WTC11 (cell line): ENCODE data around the gene RAB3IP. TPM values are rescaled to one million over a fixed set of nuclear protein-coding genes. Genes with fewer than 3 reads are reported as not detected.

ENCODE experiments used
- ATAC-seq: fragments of 200-7000 bp; cut with Tn5 transposase; 2 replicates; pipeline ENCODE4 v1.10.0; 2021; ENCODE audit warnings: mild to moderate bottlenecking, moderate library complexity
- CTCF ChIA-PET: fragments of 300-600 bp; sonication (Branson Sonifier 250); formaldehyde crosslinking; loops from one replicate; lab custom pipeline; 2021; ENCODE audit warnings: antibody characterized with exemption; lab: Charles Lee
- POLR2A ChIA-PET: fragments of 350-600 bp; sonication (Branson Sonifier 250); formaldehyde crosslinking; loops from one replicate; lab custom pipeline; 2021; ENCODE audit warnings: antibody characterized with exemption; lab: Charles Lee
- DNase-seq: peaks from one replicate; pipeline ENCODE4 v3.0.0; 2021; ENCODE audit warnings: low spot score
- H3K27ac Mint-ChIP-seq: 2 replicates; pipeline ENCODE4 v1.8.0; 2021; ENCODE audit warnings: mixed read lengths
- H3K27me3 Mint-ChIP-seq: 2 replicates; pipeline ENCODE4 v1.8.0; 2021; ENCODE audit warnings: low read depth, mild to moderate bottlenecking, moderate library complexity, mixed read lengths
- H3K36me3 Mint-ChIP-seq: 2 replicates; pipeline ENCODE4 v1.8.0; 2021; ENCODE audit warnings: mixed read lengths
- H3K4me1 Mint-ChIP-seq: 2 replicates; pipeline ENCODE4 v1.8.0; 2022; ENCODE audit warnings: mixed read lengths
- H3K4me3 Mint-ChIP-seq: 2 replicates; pipeline ENCODE4 v1.8.0; 2021; ENCODE audit warnings: mild to moderate bottlenecking, moderate library complexity, mixed read lengths
- H3K9me3 Mint-ChIP-seq: 2 replicates; pipeline ENCODE4 v1.8.0; 2021; ENCODE audit warnings: mixed read lengths
- CBFB ChIP-seq: sonication (generic); formaldehyde crosslinking; IDR thresholded peaks from 2 replicates; pipeline ENCODE4 v1.8.1; 2022; ENCODE audit warnings: mild to moderate bottlenecking, low read depth, missing genetic modification reagents
- CREB1 ChIP-seq: sonication (generic); formaldehyde crosslinking; IDR thresholded peaks from 2 replicates; pipeline ENCODE4 v1.8.0; 2023; ENCODE audit warnings: mild to moderate bottlenecking, missing genetic modification reagents
- E2F5 ChIP-seq: sonication (generic); formaldehyde crosslinking; IDR thresholded peaks from 2 replicates; pipeline ENCODE4 v1.8.1; 2022; ENCODE audit warnings: mild to moderate bottlenecking, moderate library complexity, missing genetic modification reagents
- ELF4 ChIP-seq: sonication (generic); formaldehyde crosslinking; IDR thresholded peaks from 2 replicates; pipeline ENCODE4 v1.8.1; 2022; ENCODE audit warnings: low read depth, mild to moderate bottlenecking, moderate library complexity, missing genetic modification reagents
- GABPB1 ChIP-seq: sonication (generic); formaldehyde crosslinking; IDR thresholded peaks from 2 replicates; pipeline ENCODE4 v1.8.1; 2023; ENCODE audit warnings: mild to moderate bottlenecking, missing genetic modification reagents
- IRF1 ChIP-seq: sonication (generic); formaldehyde crosslinking; IDR thresholded peaks from 2 replicates; pipeline ENCODE4 v1.8.0; 2023; ENCODE audit warnings: missing genetic modification reagents
- IRF2 ChIP-seq: sonication (generic); formaldehyde crosslinking; IDR thresholded peaks from 2 replicates; pipeline ENCODE4 v1.8.0; 2022; ENCODE audit warnings: low read depth, missing genetic modification reagents, borderline replicate concordance
- MLX ChIP-seq: sonication (generic); formaldehyde crosslinking; IDR thresholded peaks from 2 replicates; pipeline ENCODE4 v1.8.1; 2023; ENCODE audit warnings: mild to moderate bottlenecking, missing genetic modification reagents, moderate library complexity
- MYBL2 ChIP-seq: sonication (generic); formaldehyde crosslinking; IDR thresholded peaks from 2 replicates; pipeline ENCODE4 v1.8.1; 2023; ENCODE audit warnings: mild to moderate bottlenecking, moderate library complexity, missing genetic modification reagents
- NR1H2 ChIP-seq: sonication (generic); formaldehyde crosslinking; IDR thresholded peaks from 2 replicates; pipeline ENCODE4 v1.9.0; 2021; ENCODE audit warnings: mild to moderate bottlenecking, moderate library complexity, missing genetic modification reagents
- NR2C2 ChIP-seq: sonication (generic); formaldehyde crosslinking; IDR thresholded peaks from 2 replicates; pipeline ENCODE4 v1.8.0; 2022; ENCODE audit warnings: mild to moderate bottlenecking, missing genetic modification reagents
- NR3C1 ChIP-seq: sonication (generic); formaldehyde crosslinking; conservative IDR thresholded peaks from 2 replicates; pipeline ENCODE4 v1.8.1; 2023; ENCODE audit warnings: low read depth, mild to moderate bottlenecking, missing genetic modification reagents
- OVOL2 ChIP-seq: fragments of 250-450 bp; sonication (Bioruptor Pico); IDR thresholded peaks from 2 replicates; pipeline ENCODE4 v1.9.0; 2021; ENCODE audit warnings: mild to moderate bottlenecking, borderline replicate concordance
- PREB ChIP-seq: sonication (generic); formaldehyde crosslinking; IDR thresholded peaks from 2 replicates; pipeline ENCODE4 v1.8.1; 2022; ENCODE audit warnings: mild to moderate bottlenecking, missing genetic modification reagents, moderate library complexity, borderline replicate concordance
- SMAD4 ChIP-seq: sonication (generic); formaldehyde crosslinking; IDR thresholded peaks from 2 replicates; pipeline ENCODE4 v1.8.0; 2022; ENCODE audit warnings: mild to moderate bottlenecking, missing genetic modification reagents
- SOX15 ChIP-seq: fragments of 250-450 bp; sonication (Bioruptor Pico); IDR thresholded peaks from 2 replicates; pipeline ENCODE4 v1.9.0; 2021; ENCODE audit warnings: mild to moderate bottlenecking
- STAT6 ChIP-seq: sonication (generic); formaldehyde crosslinking; conservative IDR thresholded peaks from 2 replicates; pipeline ENCODE4 v1.8.1; 2023; ENCODE audit warnings: mild to moderate bottlenecking, low read depth, missing genetic modification reagents, moderate library complexity
- TCF7 ChIP-seq: sonication (generic); formaldehyde crosslinking; IDR thresholded peaks from 2 replicates; pipeline ENCODE4 v1.8.0; 2022; ENCODE audit warnings: mild to moderate bottlenecking, low read depth, missing genetic modification reagents, moderate library complexity
- TEAD1 ChIP-seq: sonication (generic); formaldehyde crosslinking; IDR thresholded peaks from 2 replicates; pipeline ENCODE4 v1.8.0; 2022; ENCODE audit warnings: mild to moderate bottlenecking, missing genetic modification reagents
- ZMAT4 ChIP-seq: fragments of 250-450 bp; sonication (Bioruptor Pico); IDR thresholded peaks from 2 replicates; pipeline ENCODE4 v1.9.0; 2021; ENCODE audit warnings: mild to moderate bottlenecking
- ZNF138 ChIP-seq: sonication (generic); formaldehyde crosslinking; conservative IDR thresholded peaks from 2 replicates; pipeline ENCODE4 v1.8.1; 2022; ENCODE audit warnings: mild to moderate bottlenecking, moderate library complexity, missing genetic modification reagents
- ZNF219 ChIP-seq: sonication (generic); formaldehyde crosslinking; IDR thresholded peaks from 2 replicates; pipeline ENCODE4 v1.8.0; 2023; ENCODE audit warnings: missing genetic modification reagents, mild to moderate bottlenecking, borderline replicate concordance
- ZNF317 ChIP-seq: sonication (generic); formaldehyde crosslinking; IDR thresholded peaks from 2 replicates; pipeline ENCODE4 v1.8.1; 2023; ENCODE audit warnings: low read depth, mild to moderate bottlenecking, moderate library complexity, missing genetic modification reagents, borderline replicate concordance
- total RNA-seq: library from RNA; stranded (reverse); gene quantifications from 3 replicates; pipeline ENCODE4 v1.2.3, GENCODE V29; 2021

The RAB3IP gene
- total RNA-seq, 1 experiment from 2014 or later = 47.2 TPM

GRCh38 chr12:69810870-69811498, 72.3 kb downstream of the RAB3IP start:
- Mint-ChIP-seq H3K4me3 (no peak overlapping the region), H3K4me1 (no peaks in the 10 kb centered on the region)
- CTCF ChIA-PET = no interaction called here
- ATAC-seq = no peak
- TF ChIP-seq CREB1 (CRISPR knock-in tag) = no peak
- no peak for TF ChIP-seq ZMAT4 (CRISPR knock-in tag)
- no peak for TF ChIP-seq NR3C1 (CRISPR knock-in tag)
- TF ChIP-seq, all 79 proteins: peak for 0
- no peak for DNase-seq
- POLR2A ChIA-PET = no interaction called here
- H3K9me3 Mint-ChIP-seq = peaks cover 42% of the 10 kb centered on the region
- no peak overlapping the region for H3K27ac Mint-ChIP-seq
- H3K27me3 Mint-ChIP-seq = peaks cover 12% of the 10 kb centered on the region
- peaks cover 58% of the 10 kb centered on the region for H3K36me3 Mint-ChIP-seq

- H3K36me3 Mint-ChIP-seq = peaks cover 20% of the 10 kb centered on the region
- H3K27ac Mint-ChIP-seq = no peak overlapping the region
- ChIA-PET POLR2A (no interaction called here), CTCF (interaction anchor here (0.6 kb wide), 1 partner anchor 459 kb away, joined by 4 read pairs; no protein-coding TSS in a partner anchor)
- no peak for TF ChIP-seq NR1H2 (CRISPR knock-in tag)
- no peak for TF ChIP-seq ZNF317 (CRISPR knock-in tag)
- TF ChIP-seq OVOL2 (CRISPR knock-in tag) = no peak
- no peak for TF ChIP-seq ELF4 (CRISPR knock-in tag)
- no peak for TF ChIP-seq MYBL2
- ATAC-seq (no peak), DNase-seq (no peak)
- no peak overlapping the region for H3K4me3 Mint-ChIP-seq
- peaks cover 2% of the 10 kb centered on the region for H3K4me1 Mint-ChIP-seq
- peaks cover 6% of the 10 kb centered on the region for H3K9me3 Mint-ChIP-seq
- H3K27me3 Mint-ChIP-seq = no peaks in the 10 kb centered on the region
Observed at GRCh38 chr12:69816082-69816481, 77.4 kb downstream of the RAB3IP start.

GRCh38 chr12:69821032-69821455, 82.4 kb downstream of the RAB3IP start:
- ATAC-seq = no peak
- H3K4me1 Mint-ChIP-seq = peaks cover 14% of the 10 kb centered on the region
- no peak for DNase-seq
- TF ChIP-seq NR1H2 (CRISPR knock-in tag) (no peak), E2F5 (CRISPR knock-in tag) (no peak), STAT6 (CRISPR knock-in tag) (no peak), IRF2 (no peak), GABPB1 (no peak), ZNF219 (CRISPR knock-in tag) (no peak), MLX (CRISPR knock-in tag) (no peak), CBFB (no peak), TEAD1 (CRISPR knock-in tag) (no peak), TCF7 (CRISPR knock-in tag) (no peak), NR2C2 (CRISPR knock-in tag) (no peak), IRF1 (CRISPR knock-in tag) (no peak), NR3C1 (CRISPR knock-in tag) (no peak), PREB (CRISPR knock-in tag) (no peak), SMAD4 (no peak), SOX15 (CRISPR knock-in tag) (no peak), ZNF138 (CRISPR knock-in tag) (no peak)
- TF ChIP-seq, all 79 proteins: peak for 0
- Mint-ChIP-seq H3K36me3 (peaks cover 3% of the 10 kb centered on the region; the same call in 1 of the 2 replicates), H3K4me3 (no peak overlapping the region), H3K27me3 (no peaks in the 10 kb centered on the region), H3K27ac (no peak overlapping the region), H3K9me3 (no peaks in the 10 kb centered on the region)
- ChIA-PET CTCF (no interaction called here), POLR2A (interaction anchor here (1.2 kb wide), 1 partner anchor 10 kb away, joined by 3 read pairs; no protein-coding TSS in a partner anchor)
